HepG2 (cell line): Measurements from ENCODE around the gene C1QL4. TPM values are rescaled to one million over a fixed set of nuclear protein-coding genes. Genes with fewer than 3 reads are reported as not detected.
A peak's percentile ranks its signal among the peaks of the same experiment; 100 is the strongest.

Source experiments
- CBX5 ChIP-seq: sonication (generic); formaldehyde crosslinking; IDR thresholded peaks from 2 replicates; pipeline ENCODE4 v1.4.0; 2020; ENCODE audit warnings: missing genetic modification reagents, borderline replicate concordance
- DMAP1 ChIP-seq: IDR thresholded peaks from 2 replicates; pipeline ENCODE4 v1.6.1; 2016
- GLI4 ChIP-seq: sonication (generic); formaldehyde crosslinking; IDR thresholded peaks from 2 replicates; pipeline ENCODE4 v1.5.1; 2020; ENCODE audit warnings: missing genetic modification reagents, mild to moderate bottlenecking, moderate library complexity, borderline replicate concordance
- HDAC2 ChIP-seq: sonication (generic); formaldehyde crosslinking; IDR thresholded peaks from 2 replicates; pipeline ENCODE4 v1.4.0; 2020; ENCODE audit warnings: missing genetic modification reagents
- HHEX ChIP-seq: IDR thresholded peaks from 2 replicates; pipeline ENCODE4 v1.6.1; 2016; ENCODE audit warnings: control low read depth
- HINFP ChIP-seq: sonication (generic); formaldehyde crosslinking; IDR thresholded peaks from 2 replicates; pipeline ENCODE4 v1.4.0; 2020; ENCODE audit warnings: low read depth, mild to moderate bottlenecking, missing genetic modification reagents
- HMGXB4 ChIP-seq, 2 experiments: sonication (generic) in 1 of 2; formaldehyde crosslinking in 1 of 2; IDR thresholded peaks; 2 replicates each; pipeline versions ENCODE4 v1.4.0 to v1.6.1; 2018 to 2020; ENCODE audit warnings: missing genetic modification reagents in 2 of 2, borderline replicate concordance in 1 of 2, low read depth in 1 of 2, mild to moderate bottlenecking in 1 of 2, missing biosample characterization in 1 of 2
- HOXD1 ChIP-seq: sonication (generic); formaldehyde crosslinking; IDR thresholded peaks from 2 replicates; pipeline ENCODE4 v1.5.0; 2020; ENCODE audit warnings: missing genetic modification reagents
- MTF2 ChIP-seq: sonication (generic); formaldehyde crosslinking; IDR thresholded peaks from 2 replicates; pipeline ENCODE4 v1.5.0; 2020; ENCODE audit warnings: missing genetic modification reagents, borderline replicate concordance
- NCOA2 ChIP-seq: sonication (generic); formaldehyde crosslinking; IDR thresholded peaks from 2 replicates; pipeline ENCODE4 v1.8.0; 2022; ENCODE audit warnings: inconsistent platforms
- PHB2 ChIP-seq: fragments of 450-650 bp; IDR thresholded peaks from 2 replicates; pipeline ENCODE4 v1.6.1; 2018; ENCODE audit not compliant: partially characterized antibody
- POGK ChIP-seq: sonication (generic); formaldehyde crosslinking; conservative IDR thresholded peaks from 2 replicates; pipeline ENCODE4 v1.8.0; 2022; ENCODE audit warnings: mild to moderate bottlenecking, moderate library complexity, missing genetic modification reagents
- POLR2G ChIP-seq: fragments of 200-400 bp; formaldehyde crosslinking; IDR thresholded peaks from 2 replicates; pipeline ENCODE4 v1.6.1; 2018; ENCODE audit warnings: mild to moderate bottlenecking, low read depth, low read length, moderate library complexity
- SALL1 ChIP-seq: sonication (generic); formaldehyde crosslinking; IDR thresholded peaks from 2 replicates; pipeline ENCODE4 v1.8.0; 2022; ENCODE audit warnings: mild to moderate bottlenecking, missing genetic modification reagents
- SP5 ChIP-seq: IDR thresholded peaks from 2 replicates; pipeline ENCODE4 v1.6.1; 2016; ENCODE audit warnings: low read depth, borderline replicate concordance
- TAF15 ChIP-seq: fragments of 200-400 bp; formaldehyde crosslinking; IDR thresholded peaks from one replicate; pipeline ENCODE4 v1.6.1; 2018; ENCODE audit warnings: mild to moderate bottlenecking, low read depth, low read length; ENCODE audit not compliant: poor library complexity, severe bottlenecking
- TBX2 ChIP-seq: sonication (generic); formaldehyde crosslinking; IDR thresholded peaks from 2 replicates; pipeline ENCODE4 v1.5.0; 2020; ENCODE audit warnings: missing genetic modification reagents, mild to moderate bottlenecking, borderline replicate concordance
- ZFP91 ChIP-seq: sonication (generic); formaldehyde crosslinking; IDR thresholded peaks from 2 replicates; pipeline ENCODE4 v1.9.0; 2022; ENCODE audit warnings: missing genetic modification reagents, mild to moderate bottlenecking, borderline replicate concordance
- ZFX ChIP-seq: sonication (generic); formaldehyde crosslinking; IDR thresholded peaks from 2 replicates; pipeline ENCODE4 v1.4.0; 2020; ENCODE audit warnings: mild to moderate bottlenecking, low read depth, missing genetic modification reagents, moderate library complexity
- ZNF251 ChIP-seq: sonication (generic); formaldehyde crosslinking; IDR thresholded peaks from 2 replicates; pipeline ENCODE4 v1.9.0; 2021; ENCODE audit warnings: mild to moderate bottlenecking, missing genetic modification reagents
- ZNF431 ChIP-seq: sonication (generic); formaldehyde crosslinking; IDR thresholded peaks from 2 replicates; pipeline ENCODE4 v1.9.0; 2022; ENCODE audit warnings: missing genetic modification reagents, low read depth, mild to moderate bottlenecking, borderline replicate concordance
- ZNF878 ChIP-seq: sonication (generic); formaldehyde crosslinking; IDR thresholded peaks from 2 replicates; pipeline ENCODE4 v1.8.1; 2023; ENCODE audit warnings: mild to moderate bottlenecking, missing genetic modification reagents, moderate library complexity
- ZSCAN9 ChIP-seq: IDR thresholded peaks from 2 replicates; pipeline ENCODE4 v1.6.1; 2016; ENCODE audit warnings: borderline replicate concordance
- polyA plus RNA-seq, 8 experiments: library from polyadenylated mRNA; depleted of rRNA in 3 of 8; stranded (reverse) in 7 of 8; unstranded in 1 of 8; fragments of >200 nt; fragmentation: Illumina TruSeq in 4 of 8; extraction: Trizol in 4 of 8; gene quantifications; 2 replicates each; pipeline versions ENCODE4 v1.2.1 to v1.2.3, GENCODE V29; 2011 to 2016; ENCODE audit warnings: low read depth in 4 of 8, missing spikeins in 1 of 8, mixed read lengths in 1 of 8; ENCODE audit not compliant: insufficient read depth in 1 of 8
- total RNA-seq, 5 experiments: library from RNA; depleted of rRNA; stranded (reverse); fragments of >200 nt; fragmentation: Illumina TruSeq; extraction: Trizol; gene quantifications; 2 replicates each; pipeline ENCODE4 v1.2.3, GENCODE V29; 2016; ENCODE audit warnings: low read depth in 1 of 5

Gene C1QL4
- total and polyA plus RNA-seq, 2 of the 13 experiments (the other 11 are each of a cell fraction or from before 2014, with no cell fraction given), result 0.03 TPM; not detected in 1

DNA sequence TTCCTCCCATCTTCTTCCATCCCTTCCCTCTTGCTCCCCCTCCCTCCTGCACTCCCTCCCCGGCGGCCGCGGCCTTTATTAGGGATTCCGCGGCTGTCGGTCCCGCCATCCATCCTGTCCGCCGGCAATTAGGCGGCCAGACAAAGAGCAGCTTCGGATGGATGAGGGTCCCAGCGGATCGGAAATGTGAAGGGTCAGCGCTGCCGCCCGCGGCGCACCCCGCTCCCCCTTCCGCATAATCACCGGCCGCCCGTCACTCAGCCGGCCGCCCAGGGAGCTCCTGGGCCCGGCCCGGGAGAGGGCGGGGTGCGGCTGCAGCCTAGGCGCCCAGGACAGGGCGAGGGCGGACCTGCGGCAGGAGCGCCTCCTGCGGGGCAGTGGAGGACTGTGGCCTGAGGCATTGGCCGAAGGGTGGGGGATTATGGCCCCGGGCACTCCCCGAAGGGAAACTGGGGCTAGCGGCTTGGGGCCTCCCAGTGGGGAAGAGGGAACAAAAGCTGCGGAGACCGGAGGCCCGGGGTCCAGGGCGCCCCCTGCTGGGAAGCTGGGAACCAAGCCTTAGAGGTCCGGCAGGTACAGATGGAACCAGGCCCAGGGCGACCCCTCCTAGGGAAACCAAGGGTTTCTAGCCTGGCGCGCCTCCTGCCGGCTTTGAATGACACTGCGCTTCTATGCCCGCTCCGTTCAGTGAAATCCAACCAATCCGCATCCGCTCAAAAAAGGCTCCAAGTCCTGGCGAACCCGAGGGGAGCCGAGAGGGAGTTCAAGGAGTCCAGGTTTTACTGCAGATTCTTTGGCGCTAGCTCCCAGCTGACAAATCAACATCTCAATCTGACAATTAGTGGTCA is 5.3 kb upstream of the C1QL4 start (continued):
- TF ChIP-seq ZFP91 (peak; percentile 73; the same call in 1 of the 2 replicates), ZFX (peak; percentile 80), HINFP (CRISPR knock-in tag) (peak; percentile 65; the same call in 1 of the 2 replicates), TBX2 (CRISPR knock-in tag) (peak; percentile 59), POLR2G (no peak), HHEX (CRISPR knock-in tag) (no peak), SALL1 (CRISPR knock-in tag) (peak; percentile 35), HMGXB4 (CRISPR knock-in tag; IDR thresholded peaks at IDR 0.05; ENCODE audit: borderline replicate concordance in 1 of 2, low read depth in 1 of 2) (peak; percentile 91 to 92), GLI4 (CRISPR knock-in tag) (no peak), ZSCAN9 (0 out of 2 replicates have a peak, but pooled peaks have one; percentile 33), SP5 (0 out of 2 replicates have a peak, but pooled peaks have one; percentile 18), NCOA2 (CRISPR knock-in tag) (peak; percentile 12; the same call in 1 of the 2 replicates), ZNF878 (CRISPR knock-in tag) (no peak), ZNF251 (CRISPR knock-in tag) (no peak), MTF2 (peak; percentile 54; the same call in 1 of the 2 replicates), TAF15 (peak; percentile 32), ZNF431 (CRISPR knock-in tag) (no peak), POGK (CRISPR knock-in tag) (no peak), CBX5 (CRISPR knock-in tag) (peak; percentile 16; the same call in 1 of the 2 replicates), PHB2 (no peak), DMAP1 (no peak), HOXD1 (CRISPR knock-in tag) (no peak), HDAC2 (CRISPR knock-in tag) (peak; percentile 31)
